AG09309 (cell line): ENCODE data around the gene NAT14.

Experiments used
- DNase-seq: peaks from one replicate; pipeline ENCODE4 v3.0.0-alpha.2; 2010; ENCODE audit warnings: low read depth
- H3K4me3 ChIP-seq: 2 replicates; pipeline ENCODE4 v1.5.1; 2011; ENCODE audit warnings: mild to moderate bottlenecking, low read depth, low read length, moderate library complexity; ENCODE audit not compliant: control insufficient read depth
- CTCF ChIP-seq: IDR thresholded peaks from 2 replicates; pipeline ENCODE4 v1.5.1; 2011; ENCODE audit warnings: mild to moderate bottlenecking, low read depth, low read length, inconsistent platforms; ENCODE audit not compliant: insufficient read depth, control insufficient read depth; ENCODE audit errors: missing control alignments

Gene NAT14

GRCh38 chr19:55535173-55535964, 50.4 kb downstream of the NAT14 start:
- no peak for DNase-seq
- no peak overlapping the region for H3K4me3 ChIP-seq
- TF ChIP-seq CTCF = no peak

DNA sequence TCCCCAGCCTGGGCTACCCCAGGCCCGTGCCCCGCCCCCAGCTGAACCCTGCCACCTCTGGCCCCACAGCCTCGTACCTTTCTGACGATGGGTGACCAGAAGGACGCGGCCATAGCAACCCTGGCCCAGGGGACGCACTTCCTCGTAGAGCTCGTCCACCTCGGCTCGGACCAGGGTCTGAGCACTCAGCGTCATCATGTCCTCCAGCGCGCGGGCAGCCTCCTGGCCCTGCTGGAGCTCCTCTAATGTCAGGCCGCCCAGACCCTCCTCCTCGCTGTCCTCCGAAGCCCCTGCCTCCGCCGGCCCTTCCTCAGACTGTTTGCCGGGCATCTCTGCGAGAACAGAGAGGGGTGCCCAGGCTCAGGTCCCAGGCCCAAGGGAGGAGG, 51.0 kb downstream of the NAT14 start:
- H3K4me3 ChIP-seq = no peak overlapping the region
- no peak for TF ChIP-seq CTCF
- DNase-seq = no peak

GRCh38 chr19:55536366-55536765, 51.4 kb downstream of the NAT14 start:
- no peak for TF ChIP-seq CTCF

More at GRCh38 chr19:55536366-55536765, 51.4 kb downstream of the NAT14 start:
- DNase-seq = no peak
- H3K4me3 ChIP-seq = no peak overlapping the region
